Lower leg skin (tissue), 3 donors: ENCODE results near the gene B3GALT5.

Source experiments
- POLR2A ChIP-seq, 2 donors: fragments of 450-650 bp; IDR thresholded peaks; one replicate each; pipeline ENCODE4 v1.6.1; 2016 to 2017; ENCODE audit warnings: antibody characterized with exemption in 2 of 2, mild to moderate bottlenecking in 1 of 2, moderate library complexity in 1 of 2
- TF ChIP-seq, protein P1 (sequence below), 3 donors: fragments of 450-650 bp; IDR thresholded peaks; one replicate each; pipeline ENCODE4 v1.5.1; 2016; ENCODE audit warnings: antibody characterized with exemption in 3 of 3, mild to moderate bottlenecking in 3 of 3, moderate library complexity in 2 of 3

DNA sequence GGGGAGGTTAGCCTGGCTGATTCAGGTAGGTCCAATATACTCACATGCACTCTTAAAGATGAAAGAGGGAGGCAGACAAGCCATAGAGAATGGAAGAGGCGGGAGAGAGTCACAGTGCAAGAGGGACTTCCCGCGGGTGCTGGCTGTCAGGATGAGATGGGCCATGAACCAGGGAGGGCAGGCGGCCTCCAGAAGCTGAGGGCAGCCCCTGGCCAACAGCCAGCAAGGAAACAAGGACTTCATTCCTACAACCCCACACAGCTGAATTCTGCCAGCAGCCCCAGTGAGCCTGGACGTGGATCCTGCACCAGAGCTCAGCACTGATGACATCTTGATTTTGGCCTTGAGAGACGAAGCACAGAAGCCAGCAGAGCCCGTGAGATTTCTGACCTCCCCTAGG is 15.1 kb upstream of the B3GALT5 start:
- TF ChIP-seq, protein P1, sequence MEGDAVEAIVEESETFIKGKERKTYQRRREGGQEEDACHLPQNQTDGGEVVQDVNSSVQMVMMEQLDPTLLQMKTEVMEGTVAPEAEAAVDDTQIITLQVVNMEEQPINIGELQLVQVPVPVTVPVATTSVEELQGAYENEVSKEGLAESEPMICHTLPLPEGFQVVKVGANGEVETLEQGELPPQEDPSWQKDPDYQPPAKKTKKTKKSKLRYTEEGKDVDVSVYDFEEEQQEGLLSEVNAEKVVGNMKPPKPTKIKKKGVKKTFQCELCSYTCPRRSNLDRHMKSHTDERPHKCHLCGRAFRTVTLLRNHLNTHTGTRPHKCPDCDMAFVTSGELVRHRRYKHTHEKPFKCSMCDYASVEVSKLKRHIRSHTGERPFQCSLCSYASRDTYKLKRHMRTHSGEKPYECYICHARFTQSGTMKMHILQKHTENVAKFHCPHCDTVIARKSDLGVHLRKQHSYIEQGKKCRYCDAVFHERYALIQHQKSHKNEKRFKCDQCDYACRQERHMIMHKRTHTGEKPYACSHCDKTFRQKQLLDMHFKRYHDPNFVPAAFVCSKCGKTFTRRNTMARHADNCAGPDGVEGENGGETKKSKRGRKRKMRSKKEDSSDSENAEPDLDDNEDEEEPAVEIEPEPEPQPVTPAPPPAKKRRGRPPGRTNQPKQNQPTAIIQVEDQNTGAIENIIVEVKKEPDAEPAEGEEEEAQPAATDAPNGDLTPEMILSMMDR (IDR thresholded peaks at IDR 0.05): no peak
- TF ChIP-seq POLR2A (IDR thresholded peaks at IDR 0.05): no peak
